ENCODE results near the gene OR8D1.

DNA sequence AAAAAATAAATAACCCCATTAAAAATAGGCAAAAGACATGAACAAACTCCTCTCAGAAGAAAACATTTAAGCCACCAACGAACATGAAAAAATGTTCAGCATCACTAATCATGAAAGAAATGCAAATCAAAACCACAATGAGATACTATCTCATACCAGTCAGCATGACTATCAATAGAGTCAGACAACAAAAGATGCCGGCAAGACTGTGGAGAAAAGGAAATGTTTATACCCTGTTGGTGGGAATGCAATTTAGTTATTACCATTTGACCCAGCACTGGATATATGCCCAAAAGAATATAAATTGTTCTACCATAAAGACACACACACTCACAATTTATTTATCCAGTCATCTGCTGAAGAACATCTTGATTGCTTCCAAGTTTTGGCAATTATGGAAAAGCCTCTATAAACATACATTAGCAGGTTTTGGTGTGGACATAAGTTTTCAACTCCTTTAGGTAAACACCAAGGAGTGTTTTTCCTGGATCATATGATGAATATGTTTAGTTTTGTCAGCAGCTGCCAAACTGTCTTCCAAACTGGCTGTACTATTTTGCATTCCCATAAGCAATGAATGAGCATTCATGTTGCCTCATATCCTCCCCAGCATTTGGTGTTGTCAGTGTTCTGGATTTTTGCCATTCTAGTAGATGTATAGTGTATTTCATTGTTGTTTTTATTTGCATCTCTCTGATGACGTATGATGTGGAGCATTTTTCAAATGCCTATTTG, 28.0 kb downstream of the OR8D1 start:
- TF ChIP-seq, protein P1, sequence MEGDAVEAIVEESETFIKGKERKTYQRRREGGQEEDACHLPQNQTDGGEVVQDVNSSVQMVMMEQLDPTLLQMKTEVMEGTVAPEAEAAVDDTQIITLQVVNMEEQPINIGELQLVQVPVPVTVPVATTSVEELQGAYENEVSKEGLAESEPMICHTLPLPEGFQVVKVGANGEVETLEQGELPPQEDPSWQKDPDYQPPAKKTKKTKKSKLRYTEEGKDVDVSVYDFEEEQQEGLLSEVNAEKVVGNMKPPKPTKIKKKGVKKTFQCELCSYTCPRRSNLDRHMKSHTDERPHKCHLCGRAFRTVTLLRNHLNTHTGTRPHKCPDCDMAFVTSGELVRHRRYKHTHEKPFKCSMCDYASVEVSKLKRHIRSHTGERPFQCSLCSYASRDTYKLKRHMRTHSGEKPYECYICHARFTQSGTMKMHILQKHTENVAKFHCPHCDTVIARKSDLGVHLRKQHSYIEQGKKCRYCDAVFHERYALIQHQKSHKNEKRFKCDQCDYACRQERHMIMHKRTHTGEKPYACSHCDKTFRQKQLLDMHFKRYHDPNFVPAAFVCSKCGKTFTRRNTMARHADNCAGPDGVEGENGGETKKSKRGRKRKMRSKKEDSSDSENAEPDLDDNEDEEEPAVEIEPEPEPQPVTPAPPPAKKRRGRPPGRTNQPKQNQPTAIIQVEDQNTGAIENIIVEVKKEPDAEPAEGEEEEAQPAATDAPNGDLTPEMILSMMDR (IDR thresholded peaks at IDR 0.05; ENCODE audit: low read depth, low read length), result no peak
- TF ChIP-seq EZH2phosphoT487 (IDR thresholded peaks at IDR 0.05; ENCODE audit: low read depth), result no peak
